Measurements from ENCODE around the gene PDK3.

DNA sequence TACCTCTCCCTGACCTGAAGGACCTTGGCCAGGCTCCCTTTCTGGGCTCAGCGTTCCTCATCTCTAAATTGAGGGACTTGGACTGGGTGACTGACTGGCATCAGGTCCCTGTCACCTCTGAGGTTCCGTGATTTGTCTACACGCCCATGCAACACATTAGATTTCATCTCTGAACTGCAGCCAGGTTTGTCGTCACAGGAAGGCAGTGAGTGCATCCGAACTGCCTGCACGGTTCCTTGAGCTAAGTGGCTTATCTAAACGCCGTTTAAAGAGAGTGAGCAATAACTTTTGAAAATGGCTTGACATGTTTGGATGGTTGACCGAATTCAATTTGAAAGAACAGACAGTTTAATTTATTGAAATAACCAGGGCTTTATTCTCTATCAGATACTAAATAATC is 112.0 kb downstream of the PDK3 start:
- TF ChIP-seq, protein P1, sequence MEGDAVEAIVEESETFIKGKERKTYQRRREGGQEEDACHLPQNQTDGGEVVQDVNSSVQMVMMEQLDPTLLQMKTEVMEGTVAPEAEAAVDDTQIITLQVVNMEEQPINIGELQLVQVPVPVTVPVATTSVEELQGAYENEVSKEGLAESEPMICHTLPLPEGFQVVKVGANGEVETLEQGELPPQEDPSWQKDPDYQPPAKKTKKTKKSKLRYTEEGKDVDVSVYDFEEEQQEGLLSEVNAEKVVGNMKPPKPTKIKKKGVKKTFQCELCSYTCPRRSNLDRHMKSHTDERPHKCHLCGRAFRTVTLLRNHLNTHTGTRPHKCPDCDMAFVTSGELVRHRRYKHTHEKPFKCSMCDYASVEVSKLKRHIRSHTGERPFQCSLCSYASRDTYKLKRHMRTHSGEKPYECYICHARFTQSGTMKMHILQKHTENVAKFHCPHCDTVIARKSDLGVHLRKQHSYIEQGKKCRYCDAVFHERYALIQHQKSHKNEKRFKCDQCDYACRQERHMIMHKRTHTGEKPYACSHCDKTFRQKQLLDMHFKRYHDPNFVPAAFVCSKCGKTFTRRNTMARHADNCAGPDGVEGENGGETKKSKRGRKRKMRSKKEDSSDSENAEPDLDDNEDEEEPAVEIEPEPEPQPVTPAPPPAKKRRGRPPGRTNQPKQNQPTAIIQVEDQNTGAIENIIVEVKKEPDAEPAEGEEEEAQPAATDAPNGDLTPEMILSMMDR (IDR thresholded peaks at IDR 0.05), result no peak
- TF ChIP-seq POLR2A (IDR thresholded peaks at IDR 0.05), result no peak

All from suprapubic skin (tissue), 3 donors.